DMS 273 treated with DMSO at 0.1 percent for 48 hours (cell line): ENCODE data around the gene MYO1A.

ENCODE experiments used
- DNase-seq: peaks from one replicate; lab custom pipeline; 2025; lab: John Stamatoyannopoulos, UW

The MYO1A gene

DNA sequence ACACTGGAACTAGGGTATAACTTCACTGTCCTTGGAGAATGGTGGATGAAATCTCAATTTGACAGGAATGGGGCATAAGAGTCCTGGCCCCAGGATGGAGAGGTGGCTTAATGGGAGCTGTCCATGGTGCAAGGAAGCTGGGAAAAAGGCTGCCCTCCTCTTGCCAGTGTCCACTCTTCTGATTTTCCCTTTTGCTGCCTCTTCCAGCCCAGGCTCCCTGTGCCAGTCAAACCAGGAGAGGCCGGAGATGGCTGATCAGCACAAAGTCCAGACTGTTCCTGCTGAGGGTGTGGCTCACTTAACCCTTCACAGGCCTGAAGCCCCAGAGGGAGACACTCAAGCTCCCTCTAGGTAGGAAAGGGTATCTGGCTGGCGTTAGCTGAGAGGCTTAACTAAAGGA is at the start of gene MYO1A:
MYO1A (minus strand) TSS at position 240 of the 400 bp plus-strand sequence. CDS start 1,806 bp downstream, outside the sequence.
- DNase-seq, result no peak

DNA sequence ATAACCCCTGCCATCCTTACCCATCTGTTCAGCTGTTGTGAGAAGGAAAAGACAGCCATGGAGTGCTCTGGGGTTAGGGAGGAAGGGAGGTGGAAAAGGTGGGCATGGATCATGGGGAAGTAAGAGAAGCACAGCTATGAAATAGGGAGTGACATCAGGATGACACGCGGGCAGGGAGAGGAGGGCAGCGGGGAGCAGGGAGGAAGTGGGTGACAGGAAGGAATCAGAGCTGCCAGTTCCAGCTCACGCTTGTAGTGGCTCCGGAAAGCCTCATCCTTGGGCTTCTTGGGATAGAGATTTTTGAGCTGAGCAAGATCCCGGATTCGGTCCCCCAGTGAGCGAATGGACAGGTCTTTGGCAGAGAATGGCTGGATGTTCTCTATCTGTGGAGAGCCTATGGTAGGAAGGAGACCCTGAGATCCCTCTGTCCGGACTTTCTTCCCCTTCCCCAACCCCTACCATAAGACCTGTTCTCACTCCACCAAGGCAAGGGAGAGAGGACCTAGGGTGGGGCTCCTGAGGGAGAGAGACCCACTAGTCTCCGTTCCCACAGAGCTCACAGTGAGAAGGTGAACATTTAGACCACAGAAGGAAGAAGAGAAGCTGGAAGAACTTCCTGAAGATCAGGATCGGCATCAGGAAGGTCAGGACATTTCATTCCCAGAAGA is 49.3 kb upstream of the MYO1A start:
- no peak for DNase-seq

DNA sequence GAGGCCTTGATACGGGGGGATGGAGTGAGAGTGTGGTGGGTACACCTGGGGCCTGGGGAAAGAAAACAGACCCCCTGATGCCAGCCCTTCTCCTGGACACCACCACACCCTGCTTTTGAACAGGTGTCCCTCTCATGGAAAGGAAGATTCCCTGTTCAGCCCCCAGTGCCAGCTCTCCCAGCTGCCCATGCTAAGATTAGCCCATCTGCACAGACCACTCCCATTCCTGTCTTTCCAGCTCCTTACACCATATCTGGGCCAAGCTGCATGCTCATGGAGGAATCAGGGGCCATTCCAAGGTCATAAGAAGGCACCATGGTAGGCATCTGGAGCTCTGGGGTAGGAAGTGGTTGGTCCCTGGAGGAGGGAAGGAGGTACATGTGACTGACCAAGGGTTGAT is 48.6 kb upstream of the MYO1A start:
- no peak for DNase-seq

DNA sequence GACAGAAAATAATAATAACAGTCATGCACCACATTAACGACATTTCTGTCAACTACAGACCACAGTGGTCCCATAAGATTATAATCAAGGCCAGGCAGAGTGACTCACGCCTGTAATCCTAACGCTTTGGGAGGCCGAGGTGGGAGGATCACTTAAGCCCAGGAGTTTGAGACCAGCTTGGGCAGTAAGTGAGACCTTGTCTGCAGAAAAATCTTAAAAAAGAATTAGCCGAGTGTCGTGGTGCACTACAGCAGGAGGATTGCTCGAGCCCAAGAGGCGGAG is 47.6 kb upstream of the MYO1A start:
- no peak for DNase-seq

DNA sequence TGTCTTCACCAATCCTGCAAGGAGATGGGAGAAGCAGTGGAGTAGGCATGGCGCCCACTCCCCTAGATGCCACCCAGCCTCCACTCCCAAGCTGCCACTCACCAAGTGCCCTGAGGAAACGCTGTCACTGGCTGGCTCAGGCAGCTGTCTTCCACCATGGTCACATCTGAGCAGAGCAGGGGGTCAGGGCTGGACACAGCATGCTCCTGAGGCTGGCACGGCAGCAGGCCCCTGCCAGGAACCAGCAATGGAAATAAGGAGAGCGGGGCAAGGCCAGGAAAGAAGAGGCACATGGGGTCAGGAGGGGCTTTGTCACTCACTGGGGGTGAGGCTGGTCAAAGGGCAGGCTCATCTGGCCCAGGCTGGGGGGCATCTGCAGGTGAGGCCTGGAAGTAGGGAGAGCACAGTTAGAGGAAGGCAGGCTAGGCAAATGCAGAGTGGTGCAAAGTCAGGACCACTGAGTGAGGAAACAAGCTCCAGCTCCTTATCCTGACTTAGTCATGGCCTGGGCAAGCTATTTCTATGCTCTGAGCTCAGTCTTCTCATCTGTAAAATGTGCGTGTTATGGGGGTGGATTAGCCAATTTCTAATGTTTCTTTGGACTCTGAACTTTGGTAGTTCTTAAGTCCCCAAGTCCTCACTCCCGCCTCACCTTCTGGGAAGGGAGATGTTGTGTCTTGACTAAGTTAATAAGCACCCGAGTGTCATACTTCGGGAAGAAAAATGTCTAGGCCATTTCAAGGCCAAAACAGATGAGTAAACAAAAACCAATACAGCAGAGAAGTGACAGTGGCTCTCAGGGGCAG is 47.0 kb upstream of the MYO1A start:
- no peak for DNase-seq

DNA sequence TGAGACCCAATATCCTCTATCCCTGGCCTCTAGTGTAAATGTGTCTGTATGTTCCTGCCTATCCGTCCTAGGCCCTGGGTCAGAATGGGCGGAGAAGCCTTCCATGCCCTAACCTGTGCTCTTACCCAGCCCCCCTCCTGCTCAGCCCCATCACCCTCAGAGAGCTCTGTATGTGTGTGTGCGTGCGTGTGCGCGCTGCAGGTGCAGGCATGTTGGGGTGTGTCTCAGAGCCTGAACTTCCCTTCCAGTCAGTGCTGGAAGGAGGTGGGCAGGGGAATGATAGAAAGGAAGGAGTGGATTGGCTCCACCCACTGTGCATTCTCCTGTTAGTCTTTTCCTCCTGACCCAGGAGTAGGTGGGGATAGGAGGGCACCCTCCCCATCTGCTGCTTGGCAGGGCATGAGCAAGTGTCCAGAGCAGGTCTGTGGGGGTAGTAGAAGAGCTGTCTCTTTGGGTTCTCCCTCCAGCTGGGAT is 46.2 kb upstream of the MYO1A start:
- peak; percentile 31 for DNase-seq

DNA sequence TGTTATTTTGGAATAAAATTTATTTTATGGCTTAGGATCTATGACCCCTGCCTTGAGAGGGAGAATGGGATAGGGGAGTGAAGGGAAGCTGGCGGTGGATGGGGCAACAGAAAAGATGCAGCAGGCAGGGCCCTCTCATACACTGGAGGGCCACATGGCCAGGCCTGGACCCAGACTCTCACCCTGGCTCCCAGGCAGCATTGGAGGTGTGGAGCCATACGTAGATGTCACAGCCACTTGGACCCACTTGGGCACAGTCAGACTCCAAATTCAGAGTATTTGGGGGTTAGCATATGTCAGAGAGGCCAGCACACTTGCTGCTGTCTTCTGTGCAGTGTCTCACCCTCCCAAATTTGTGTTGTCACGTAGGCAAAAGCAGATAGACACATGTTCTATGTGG is 45.5 kb upstream of the MYO1A start:
- no peak for DNase-seq

DNA sequence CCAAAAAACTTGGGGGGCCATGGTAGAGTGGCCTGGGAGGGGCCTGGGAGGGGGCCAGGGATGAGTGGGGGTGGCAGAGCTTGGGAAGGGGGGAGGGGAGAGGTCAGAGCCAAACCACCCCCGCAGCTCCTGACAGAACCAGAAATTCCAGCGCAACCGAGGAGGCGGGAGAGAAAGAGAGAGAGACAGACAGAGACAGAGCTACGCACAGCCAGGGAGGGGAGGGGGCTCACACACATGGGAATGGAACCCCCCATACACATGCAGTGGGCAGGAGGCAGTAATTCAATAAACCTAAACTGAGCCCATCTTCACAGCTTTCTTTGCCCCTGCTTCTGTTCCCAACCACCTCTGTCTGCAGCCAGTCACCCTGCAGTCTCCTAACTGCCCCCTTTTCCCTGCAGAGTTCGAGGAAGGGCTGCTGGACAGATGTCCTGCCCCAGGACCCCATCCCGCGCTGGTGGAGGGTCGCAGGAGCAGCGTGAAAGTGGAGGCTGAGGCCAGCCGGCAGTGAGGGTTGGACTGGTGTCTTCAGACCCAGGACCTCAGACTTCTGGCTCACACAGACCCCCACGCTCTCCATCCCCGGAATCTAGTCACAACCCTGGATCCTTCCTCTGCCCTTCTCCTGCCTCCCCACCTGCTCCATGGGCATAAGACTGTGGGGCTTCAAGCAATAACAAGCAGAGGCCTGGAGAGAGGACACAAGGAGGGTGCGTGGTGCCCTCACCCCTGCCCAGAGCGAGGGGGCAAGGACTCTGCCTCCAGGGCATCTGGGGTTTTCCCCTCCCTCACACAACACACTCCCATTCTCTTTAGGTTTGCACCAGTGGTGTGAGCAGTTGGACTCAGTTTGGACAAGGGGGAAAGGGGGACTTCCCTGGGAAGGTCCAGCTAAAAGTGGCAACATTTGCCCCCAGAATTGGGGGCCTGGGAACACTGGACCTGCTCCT is 44.6 kb upstream of the MYO1A start:
- no peak for DNase-seq

DNA sequence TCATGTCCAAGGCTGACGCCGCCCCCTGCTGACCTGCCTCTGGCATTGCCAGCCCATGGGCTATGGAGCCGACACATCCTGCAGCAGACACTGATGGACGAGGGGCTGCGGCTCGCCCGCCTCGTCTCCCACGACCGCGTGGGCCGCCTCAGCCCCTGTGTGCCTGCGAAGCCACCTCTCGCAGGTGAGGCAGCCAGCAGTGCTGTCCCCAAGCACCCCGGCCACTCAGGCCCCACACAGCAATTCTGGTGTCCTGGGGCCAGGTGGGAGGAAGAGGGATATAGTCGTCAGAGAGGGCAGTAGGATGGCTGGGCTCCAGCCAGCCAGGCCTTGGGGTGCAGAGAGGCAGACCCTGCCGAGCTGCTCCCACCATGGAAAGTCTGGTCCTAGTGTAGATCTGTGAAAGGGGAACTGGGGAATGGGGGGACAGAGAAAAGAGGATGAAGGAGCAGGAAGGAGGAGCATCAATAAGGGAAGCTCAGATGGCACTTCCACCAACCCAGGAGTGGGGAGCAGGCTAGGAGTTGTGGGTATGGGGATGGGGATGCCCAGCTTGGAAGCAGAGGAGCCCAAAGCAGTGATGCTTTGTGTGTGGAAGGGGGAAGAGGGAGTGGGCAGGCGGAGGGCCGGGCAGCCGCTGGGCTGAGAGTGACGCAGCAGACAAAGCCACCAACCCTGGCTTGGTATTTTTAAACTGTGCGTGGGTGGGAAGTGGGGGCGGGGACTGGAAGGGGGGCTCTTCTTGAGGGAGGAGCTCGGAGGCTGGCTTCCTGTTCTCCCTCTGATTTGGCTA is 43.7 kb upstream of the MYO1A start:
- DNase-seq, result no peak

DNA sequence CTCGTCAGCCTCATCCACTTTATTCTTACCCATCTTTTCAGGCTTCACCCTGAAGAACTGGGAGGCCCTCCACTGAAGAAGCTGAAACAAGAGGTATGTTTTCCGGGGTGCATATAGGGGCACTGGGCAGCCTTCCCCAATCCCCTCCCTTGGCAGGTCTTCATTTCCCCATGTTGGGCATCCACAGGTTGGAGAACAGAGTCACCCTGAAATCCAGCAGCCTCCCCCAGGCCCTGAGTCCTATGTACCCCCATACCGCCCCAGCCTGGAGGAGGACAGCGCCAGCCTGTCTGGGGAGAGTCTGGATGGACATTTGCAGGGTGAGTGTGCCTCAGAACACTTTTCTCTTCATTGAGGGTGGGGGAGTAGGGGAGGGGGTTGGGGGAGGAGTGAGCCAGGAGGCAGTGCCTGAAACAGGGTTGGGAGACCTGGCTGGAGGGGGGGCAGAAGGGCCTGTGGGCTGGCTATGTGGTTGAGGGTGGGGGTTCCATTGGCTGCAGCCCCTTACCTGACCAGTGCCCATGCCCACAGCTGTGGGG is 43.0 kb upstream of the MYO1A start:
- DNase-seq, result no peak

DNA sequence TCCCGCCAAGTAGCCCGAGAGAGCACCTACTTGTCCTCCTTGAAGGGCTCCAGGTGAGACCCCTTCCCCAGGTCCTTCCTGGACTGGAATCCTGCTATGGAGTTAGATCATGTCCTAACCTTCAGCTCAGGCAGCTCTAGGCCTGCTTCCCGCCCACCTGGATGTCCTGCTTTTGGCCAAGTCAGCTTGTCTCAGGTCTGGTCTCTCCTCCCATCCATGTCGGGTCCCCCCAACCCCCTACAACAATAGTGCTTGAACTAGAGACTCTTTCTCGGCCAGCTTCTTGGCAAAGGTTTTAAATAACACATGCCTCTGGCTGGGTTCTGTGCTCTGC is 42.6 kb upstream of the MYO1A start:
- DNase-seq, result no peak

DNA sequence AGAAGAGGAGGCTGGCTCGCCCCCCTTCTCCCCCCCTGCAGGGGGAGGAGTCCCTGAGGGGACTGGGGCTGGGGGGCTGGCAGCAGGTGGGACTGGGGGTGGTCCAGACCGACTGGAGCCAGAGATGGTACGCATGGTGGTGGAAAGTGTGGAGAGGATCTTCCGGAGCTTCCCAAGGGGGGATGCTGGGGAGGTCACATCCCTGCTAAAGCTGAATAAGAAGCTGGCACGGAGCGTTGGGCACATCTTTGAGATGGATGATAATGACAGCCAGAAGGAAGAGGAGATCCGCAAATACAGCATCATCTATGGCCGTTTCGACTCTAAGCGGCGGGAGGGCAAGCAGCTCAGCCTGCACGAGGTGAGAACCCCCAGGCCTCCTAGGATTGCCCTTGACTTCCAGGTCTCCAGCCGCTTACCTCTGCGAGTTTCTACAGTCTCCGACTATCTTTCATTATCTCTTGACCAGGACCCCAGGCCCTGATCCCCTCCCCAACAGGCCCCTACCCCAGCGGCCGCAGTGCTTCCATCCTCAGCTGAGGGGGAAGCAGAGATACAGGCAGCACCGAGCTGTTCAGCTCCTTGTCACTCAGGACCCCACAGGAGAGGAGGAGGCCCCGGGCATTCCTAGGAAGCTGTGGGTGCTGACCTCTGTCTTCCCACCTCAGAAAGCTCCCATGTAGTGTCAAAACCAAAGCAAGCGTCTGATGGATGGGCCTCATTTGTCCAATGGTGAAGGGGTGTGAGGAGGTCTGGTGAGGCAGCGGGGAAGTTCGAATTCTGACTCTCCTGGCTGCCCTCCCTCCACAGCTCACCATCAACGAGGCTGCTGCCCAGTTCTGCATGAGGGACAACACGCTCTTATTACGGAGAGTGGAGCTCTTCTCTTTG is 42.0 kb upstream of the MYO1A start:
- DNase-seq, result no peak

DNA sequence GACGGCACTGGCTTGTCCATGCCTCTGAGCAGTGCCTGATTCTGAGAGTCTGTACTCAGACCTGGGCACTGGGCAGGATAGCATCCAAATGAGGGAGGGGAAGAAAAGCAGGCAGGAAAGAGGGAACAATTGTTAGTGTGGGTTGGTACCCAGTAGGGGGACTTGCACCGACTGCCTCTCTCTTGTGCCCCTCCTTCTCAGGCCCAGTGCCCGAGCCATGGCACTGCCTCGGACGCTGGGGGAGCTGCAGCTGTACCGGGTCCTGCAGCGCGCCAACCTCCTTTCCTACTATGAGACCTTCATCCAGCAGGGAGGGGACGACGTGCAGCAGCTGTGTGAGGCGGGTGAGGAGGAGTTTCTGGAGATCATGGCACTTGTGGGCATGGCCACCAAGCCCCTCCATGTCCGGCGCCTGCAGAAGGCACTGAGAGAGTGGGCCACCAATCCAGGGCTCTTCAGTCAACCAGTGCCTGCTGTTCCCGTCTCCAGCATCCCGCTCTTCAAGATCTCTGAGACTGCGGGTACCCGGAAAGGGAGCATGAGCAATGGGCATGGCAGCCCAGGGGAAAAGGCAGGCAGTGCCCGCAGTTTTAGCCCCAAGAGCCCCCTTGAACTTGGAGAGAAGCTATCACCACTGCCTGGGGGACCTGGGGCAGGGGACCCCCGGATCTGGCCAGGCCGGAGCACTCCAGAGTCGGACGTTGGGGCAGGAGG is 41.2 kb upstream of the MYO1A start:
- no peak for DNase-seq

DNA sequence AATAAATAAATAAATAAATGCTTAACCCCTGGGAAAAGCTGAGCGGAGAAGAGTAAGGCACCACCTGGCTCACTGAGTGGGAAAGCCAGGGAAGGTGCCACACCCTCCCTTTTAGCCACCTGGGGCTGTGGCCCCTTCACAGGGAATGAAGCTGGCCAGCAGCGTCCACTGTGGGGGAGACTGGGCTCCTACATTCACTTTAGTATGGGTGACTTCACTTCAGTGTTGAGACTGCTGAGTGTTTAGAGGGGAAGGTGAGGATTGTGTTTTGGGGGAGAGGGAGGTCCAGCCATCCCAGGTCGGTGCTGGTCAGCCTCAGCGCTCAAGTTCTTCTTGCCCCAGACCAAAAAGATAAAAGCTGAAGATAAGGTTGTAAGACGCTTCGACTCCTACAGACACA is 40.6 kb upstream of the MYO1A start:
- DNase-seq, result no peak

DNA sequence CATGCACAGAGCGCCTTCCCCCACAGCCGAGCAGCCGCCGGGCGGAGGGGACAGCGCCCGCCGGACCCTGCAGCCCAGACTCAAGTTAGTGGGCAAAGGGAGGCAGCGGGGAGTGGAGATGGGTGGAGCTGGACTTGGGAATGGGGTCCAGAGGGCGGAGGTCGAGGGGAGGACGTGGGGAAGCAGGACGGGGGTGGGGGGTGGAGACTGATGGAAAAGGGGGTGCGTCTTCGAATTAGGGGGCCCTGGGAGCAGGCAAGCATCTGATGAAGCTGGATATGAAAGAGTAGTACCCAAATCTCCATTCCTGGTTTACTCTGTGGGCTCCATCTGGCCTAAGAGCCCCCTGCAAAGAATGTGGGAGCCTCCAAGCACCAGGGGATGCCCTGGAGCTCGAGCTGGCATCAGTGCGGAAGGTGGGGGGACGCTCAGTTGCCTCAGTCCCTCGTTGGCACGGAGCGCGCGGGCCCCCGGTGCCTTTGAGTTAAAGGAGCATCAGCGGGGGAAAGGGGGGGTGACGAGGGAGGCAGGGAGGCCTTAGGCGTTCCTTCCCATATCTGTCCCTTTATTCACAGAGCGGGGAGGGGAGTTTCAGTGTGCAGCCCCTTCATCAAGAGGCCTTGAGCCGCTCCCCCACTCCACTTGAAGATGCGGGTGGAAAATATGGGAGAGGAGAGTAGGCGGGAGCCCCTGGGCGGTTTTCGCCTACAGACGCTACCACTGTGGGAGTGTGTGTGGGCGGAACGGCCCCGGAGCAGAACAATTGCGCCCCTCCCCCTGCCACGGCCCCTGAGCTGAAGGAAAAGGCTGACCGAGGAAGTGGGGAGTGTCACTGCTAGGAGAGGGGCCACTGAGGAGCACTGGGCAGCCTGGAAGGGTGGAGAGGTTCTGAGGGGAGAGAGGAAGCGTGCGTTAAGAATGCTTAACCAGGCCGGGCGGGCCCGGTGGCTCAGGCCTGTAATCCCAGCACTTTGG is 39.6 kb upstream of the MYO1A start:
- no peak for DNase-seq

DNA sequence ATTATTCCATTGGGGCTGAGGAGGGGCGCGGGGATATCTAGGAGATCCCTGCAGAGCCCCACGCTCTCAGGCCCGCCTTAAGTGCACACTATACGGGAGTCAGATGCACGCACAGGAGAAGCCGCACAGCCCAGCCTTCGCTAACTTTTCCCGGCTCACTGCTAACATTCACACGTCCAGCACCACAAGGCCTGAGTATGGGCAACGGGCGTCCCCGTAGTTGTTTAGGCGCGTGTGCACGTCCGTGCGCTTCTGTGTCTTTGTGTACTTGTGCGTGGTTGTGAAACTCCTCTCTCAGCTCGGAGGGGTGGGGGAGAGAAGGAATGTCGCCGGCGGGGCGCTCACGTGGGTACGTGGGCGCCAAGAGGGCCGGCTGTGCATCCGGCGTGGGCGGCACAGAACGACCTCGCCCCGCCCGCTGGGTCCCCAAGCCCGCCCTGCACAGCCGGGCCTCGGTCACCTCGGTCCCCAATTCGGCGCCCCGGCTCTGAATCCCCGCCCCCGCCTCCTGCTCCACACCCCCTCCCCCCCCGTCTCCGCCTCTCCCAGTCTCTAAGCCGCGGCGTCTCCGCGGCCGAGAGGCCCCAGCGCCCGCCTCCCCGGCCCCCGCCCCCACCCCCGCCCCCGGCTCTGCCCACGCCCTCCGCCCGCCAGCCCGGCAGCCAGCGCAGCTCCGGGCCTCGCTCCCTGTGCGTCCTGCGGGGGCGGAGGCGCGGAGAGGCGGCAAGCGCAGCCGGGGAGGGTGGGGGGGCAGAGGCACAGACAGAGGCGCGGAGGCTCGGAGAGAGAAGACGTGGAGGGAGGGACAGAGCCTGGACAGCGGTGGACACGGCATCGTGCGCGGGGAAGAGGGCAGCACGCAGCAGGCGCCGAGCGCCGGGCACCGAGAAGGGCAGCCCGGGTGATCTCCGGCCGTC is 38.7 kb upstream of the MYO1A start, which contains the start of gene NAB2:
NAB2 (plus strand) TSS at position 761 of the 917 bp plus-strand sequence. CDS start 158 bp downstream, outside the sequence.
- DNase-seq, result peak; percentile 81

DNA sequence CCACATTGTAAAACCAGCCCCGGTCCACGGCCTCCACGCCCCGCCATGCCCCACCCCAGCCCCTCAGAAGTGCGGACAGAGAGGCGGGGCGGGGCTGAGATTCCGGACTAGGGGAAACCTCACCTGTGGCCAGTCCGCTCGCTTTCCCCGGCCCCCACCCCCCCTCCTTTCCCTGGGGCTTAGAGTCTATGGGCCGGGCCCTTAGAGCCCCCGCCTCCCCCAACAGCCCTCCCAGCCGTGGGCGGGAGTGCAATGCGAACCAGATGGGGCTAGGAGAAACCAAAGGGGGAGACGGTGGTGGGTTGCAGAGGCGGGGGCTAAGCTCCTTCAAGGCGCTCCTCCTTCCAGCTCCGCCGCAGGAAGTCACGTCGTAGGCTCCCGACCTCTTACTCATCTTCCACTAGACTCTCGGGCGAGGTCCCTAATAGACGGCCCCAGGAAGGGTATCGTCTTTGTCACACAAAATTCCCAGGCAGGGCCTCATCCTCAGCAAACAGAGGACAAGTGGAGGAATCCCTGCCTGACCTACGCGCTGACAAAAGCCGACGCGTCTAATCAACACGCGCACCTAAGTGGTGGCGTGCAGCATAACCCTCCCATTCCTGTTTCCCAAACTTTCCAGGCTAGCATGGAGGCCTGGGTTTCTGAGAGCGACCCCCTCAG is 37.9 kb upstream of the MYO1A start:
- peak; percentile 80 for DNase-seq
